ENCODE measurements around the gene HELZ.
"Not testable (repeated sequence)": the region's sequence is repeated elsewhere in the genome, so short reads cannot be mapped to it uniquely, and the experiment has no call there.

Gene HELZ

GRCh38 chr17:67197023-67197422 lies 48.0 kb downstream of the HELZ start:
- H3K36me3 Mint-ChIP-seq, result peaks cover 41% of the 10 kb centered on the region
- not testable (repeated sequence) for H3K27ac Mint-ChIP-seq, H3K9me3 Mint-ChIP-seq, H3K4me3 Mint-ChIP-seq, H3K27me3 Mint-ChIP-seq, H3K4me1 Mint-ChIP-seq, ATAC-seq

GRCh38 chr17:67196422-67196821 lies 48.6 kb downstream of the HELZ start:
- Mint-ChIP-seq H3K4me3 (no peak overlapping the region), H3K27me3 (no peaks in the 10 kb centered on the region), H3K9me3 (no peaks in the 10 kb centered on the region), H3K36me3 (peaks cover 41% of the 10 kb centered on the region), H3K4me1 (no peaks in the 10 kb centered on the region), H3K27ac (no peak overlapping the region)
- no peak for ATAC-seq

GRCh38 chr17:67194134-67194533 lies 50.9 kb downstream of the HELZ start:
- H3K9me3 Mint-ChIP-seq, result no peaks in the 10 kb centered on the region
- H3K4me3 Mint-ChIP-seq, result no peak overlapping the region
- ATAC-seq, result no peak
- no peaks in the 10 kb centered on the region for H3K4me1 Mint-ChIP-seq
- no peak overlapping the region for H3K27ac Mint-ChIP-seq
- H3K36me3 Mint-ChIP-seq, result peaks cover 20% of the 10 kb centered on the region
- H3K27me3 Mint-ChIP-seq, result no peaks in the 10 kb centered on the region

GRCh38 chr17:67187927-67188326 lies 57.1 kb downstream of the HELZ start:
- no peak overlapping the region for H3K27ac Mint-ChIP-seq
- no peak overlapping the region for H3K4me3 Mint-ChIP-seq
- H3K4me1 Mint-ChIP-seq, result no peaks in the 10 kb centered on the region
- peaks cover 15% of the 10 kb centered on the region for H3K36me3 Mint-ChIP-seq
- no peak for ATAC-seq
- no peaks in the 10 kb centered on the region for H3K9me3 Mint-ChIP-seq
- H3K27me3 Mint-ChIP-seq, result no peaks in the 10 kb centered on the region

GRCh38 chr17:67186782-67187181 lies 58.2 kb downstream of the HELZ start:
- Mint-ChIP-seq H3K4me1 (no peaks in the 10 kb centered on the region), H3K4me3 (no peak overlapping the region), H3K27ac (no peak overlapping the region), H3K9me3 (no peaks in the 10 kb centered on the region), H3K27me3 (no peaks in the 10 kb centered on the region), H3K36me3 (peaks cover 18% of the 10 kb centered on the region)
- no peak for ATAC-seq

- ATAC-seq, result no peak
- no peak overlapping the region for H3K4me3 Mint-ChIP-seq
- H3K27ac Mint-ChIP-seq, result no peak overlapping the region
- no peaks in the 10 kb centered on the region for H3K4me1 Mint-ChIP-seq
- H3K36me3 Mint-ChIP-seq, result peaks cover 24% of the 10 kb centered on the region
- no peaks in the 10 kb centered on the region for H3K27me3 Mint-ChIP-seq
- no peaks in the 10 kb centered on the region for H3K9me3 Mint-ChIP-seq
Observed at GRCh38 chr17:67183531-67183930, 61.5 kb downstream of the HELZ start.

GRCh38 chr17:67181825-67182224 lies 63.2 kb downstream of the HELZ start:
- ATAC-seq, result no peak
- H3K9me3 Mint-ChIP-seq, result no peaks in the 10 kb centered on the region
- no peak overlapping the region for H3K27ac Mint-ChIP-seq
- no peaks in the 10 kb centered on the region for H3K27me3 Mint-ChIP-seq
- H3K36me3 Mint-ChIP-seq, result peaks cover 23% of the 10 kb centered on the region
- H3K4me3 Mint-ChIP-seq, result no peak overlapping the region
- H3K4me1 Mint-ChIP-seq, result no peaks in the 10 kb centered on the region

GRCh38 chr17:67180275-67180674 lies 64.7 kb downstream of the HELZ start:
- Mint-ChIP-seq H3K36me3 (peaks cover 31% of the 10 kb centered on the region), H3K9me3 (no peaks in the 10 kb centered on the region), H3K4me3 (no peak overlapping the region), H3K27ac (no peak overlapping the region), H3K4me1 (no peaks in the 10 kb centered on the region), H3K27me3 (no peaks in the 10 kb centered on the region)
- ATAC-seq, result no peak

- Mint-ChIP-seq H3K36me3 (peaks cover 37% of the 10 kb centered on the region), H3K4me1 (no peaks in the 10 kb centered on the region), H3K9me3 (no peaks in the 10 kb centered on the region), H3K27ac (no peak overlapping the region), H3K27me3 (no peaks in the 10 kb centered on the region), H3K4me3 (no peak overlapping the region)
- ATAC-seq, result no peak
Observed at GRCh38 chr17:67178555-67178954, 66.4 kb downstream of the HELZ start.

- Mint-ChIP-seq H3K36me3 (peaks cover 37% of the 10 kb centered on the region), H3K4me3 (no peak overlapping the region), H3K4me1 (no peaks in the 10 kb centered on the region), H3K27me3 (no peaks in the 10 kb centered on the region), H3K27ac (no peak overlapping the region), H3K9me3 (no peaks in the 10 kb centered on the region)
- no peak for ATAC-seq
Observed at GRCh38 chr17:67177732-67178131, 67.3 kb downstream of the HELZ start.

- H3K9me3 Mint-ChIP-seq, result peaks cover 2% of the 10 kb centered on the region
- no peak overlapping the region for H3K27ac Mint-ChIP-seq
- peaks cover 53% of the 10 kb centered on the region for H3K36me3 Mint-ChIP-seq
- ATAC-seq, result no peak
- no peak overlapping the region for H3K4me3 Mint-ChIP-seq
- peaks cover 11% of the 10 kb centered on the region for H3K4me1 Mint-ChIP-seq
- H3K27me3 Mint-ChIP-seq, result no peaks in the 10 kb centered on the region
Observed at GRCh38 chr17:67174190-67174589, 70.8 kb downstream of the HELZ start.

- H3K9me3 Mint-ChIP-seq, result peaks cover 2% of the 10 kb centered on the region
- no peak overlapping the region for H3K4me3 Mint-ChIP-seq
- H3K36me3 Mint-ChIP-seq, result peaks cover 44% of the 10 kb centered on the region
- H3K27ac Mint-ChIP-seq, result peak overlapping the region; percentile 2
- H3K4me1 Mint-ChIP-seq, result peaks cover 11% of the 10 kb centered on the region
- H3K27me3 Mint-ChIP-seq, result no peaks in the 10 kb centered on the region
- ATAC-seq, result no peak
Observed at GRCh38 chr17:67171560-67171959, 73.4 kb downstream of the HELZ start.

GRCh38 chr17:67168496-67168895 lies 76.5 kb downstream of the HELZ start:
- peaks cover 51% of the 10 kb centered on the region for H3K36me3 Mint-ChIP-seq
- no peak overlapping the region for H3K27ac Mint-ChIP-seq
- peaks cover 2% of the 10 kb centered on the region for H3K9me3 Mint-ChIP-seq

GRCh38 chr17:67165201-67165600 lies 79.8 kb downstream of the HELZ start:
- no peaks in the 10 kb centered on the region for H3K4me1 Mint-ChIP-seq
- peaks cover 41% of the 10 kb centered on the region for H3K36me3 Mint-ChIP-seq
- H3K27me3 Mint-ChIP-seq, result no peaks in the 10 kb centered on the region
- H3K27ac Mint-ChIP-seq, result no peak overlapping the region
- ATAC-seq, result no peak
- no peak overlapping the region for H3K4me3 Mint-ChIP-seq
- no peaks in the 10 kb centered on the region for H3K9me3 Mint-ChIP-seq

More at GRCh38 chr17:67168496-67168895, 76.5 kb downstream of the HELZ start:
- H3K27me3 Mint-ChIP-seq, result no peaks in the 10 kb centered on the region
- H3K4me1 Mint-ChIP-seq, result peaks cover 11% of the 10 kb centered on the region
- no peak overlapping the region for H3K4me3 Mint-ChIP-seq
- no peak for ATAC-seq

GRCh38 chr17:67164302-67164701 lies 80.7 kb downstream of the HELZ start:
- ATAC-seq, result no peak
- Mint-ChIP-seq H3K36me3 (peaks cover 32% of the 10 kb centered on the region), H3K9me3 (no peaks in the 10 kb centered on the region), H3K4me1 (no peaks in the 10 kb centered on the region), H3K4me3 (no peak overlapping the region), H3K27me3 (no peaks in the 10 kb centered on the region), H3K27ac (no peak overlapping the region)

GRCh38 chr17:67162771-67163170 lies 82.2 kb downstream of the HELZ start:
- Mint-ChIP-seq H3K36me3 (peaks cover 28% of the 10 kb centered on the region), H3K4me1 (peaks cover 3% of the 10 kb centered on the region), H3K27ac (no peak overlapping the region), H3K9me3 (no peaks in the 10 kb centered on the region), H3K27me3 (no peaks in the 10 kb centered on the region), H3K4me3 (no peak overlapping the region)
- no peak for ATAC-seq

GRCh38 chr17:67161573-67161972 lies 83.4 kb downstream of the HELZ start:
- ATAC-seq, result no peak
- Mint-ChIP-seq H3K36me3 (peaks cover 39% of the 10 kb centered on the region), H3K4me1 (peaks cover 6% of the 10 kb centered on the region), H3K27ac (no peak overlapping the region), H3K4me3 (no peak overlapping the region), H3K27me3 (no peaks in the 10 kb centered on the region), H3K9me3 (no peaks in the 10 kb centered on the region)

Measured in stimulated activated memory B cell treated with anti-CD40 and anti-IgM and Interleukin-4, amounts not matched to agents 10 μg/mL and 1 μg/mL and 100 μg/mL, for 72 hours (primary cell).